Fibroblast of lung (primary cell): ENCODE results near the gene ABAT. TPM values are rescaled to one million over a fixed set of nuclear protein-coding genes. Genes with fewer than 3 reads are reported as not detected.

Experiments used
- DNase-seq, 2 donors: peaks; one replicate each; pipeline versions ENCODE4 v3.0.0 to v3.0.0-alpha.2; 2010; ENCODE audit warnings: low read depth in 2 of 2
- H2AFZ ChIP-seq: 2 replicates; pipeline ENCODE4 v1.5.1; 2012; ENCODE audit warnings: low read length, control low read depth, inconsistent platforms
- H3K27ac ChIP-seq: 2 replicates; pipeline ENCODE4 v1.5.1; 2011; ENCODE audit warnings: low read length, control low read depth; ENCODE audit not compliant: insufficient read depth
- H3K27me3 ChIP-seq: 2 replicates; pipeline ENCODE4 v1.5.1; 2011; ENCODE audit warnings: mild to moderate bottlenecking, low read length; ENCODE audit not compliant: control insufficient read depth, insufficient read depth
- H3K36me3 ChIP-seq: 2 replicates; pipeline ENCODE4 v1.5.1; 2011; ENCODE audit warnings: low read length; ENCODE audit not compliant: control insufficient read depth, insufficient read depth
- H3K4me1 ChIP-seq: 2 replicates; pipeline ENCODE4 v1.5.1; 2011; ENCODE audit warnings: low read length; ENCODE audit not compliant: control insufficient read depth, insufficient read depth; ENCODE audit errors: extremely low read depth
- H3K4me2 ChIP-seq: 2 replicates; pipeline ENCODE4 v1.5.1; 2011; ENCODE audit warnings: low read length, control low read depth; ENCODE audit not compliant: insufficient read depth; ENCODE audit errors: extremely low read depth
- H3K4me3 ChIP-seq, 4 experiments: fragments of 200-600 bp in 1 of 4; sonication (generic) in 1 of 4; replicated peaks in 1 of 4; 2 replicates each; pipeline ENCODE4 v1.5.1; 2011 to 2016; ENCODE audit warnings: low read length in 4 of 4, low read depth in 3 of 4, mild to moderate bottlenecking in 3 of 4, control low read depth in 2 of 4, inconsistent platforms in 1 of 4, mixed read lengths in 1 of 4; ENCODE audit not compliant: insufficient read depth in 1 of 4; ENCODE audit errors: control extremely low read depth in 1 of 4
- H3K79me2 ChIP-seq: 2 replicates; pipeline ENCODE4 v1.5.1; 2012; ENCODE audit warnings: mild to moderate bottlenecking, low read length, inconsistent platforms; ENCODE audit not compliant: control insufficient read depth, insufficient read depth
- H3K9ac ChIP-seq: 2 replicates; pipeline ENCODE4 v1.5.1; 2011; ENCODE audit warnings: mild to moderate bottlenecking, low read length, control low read depth; ENCODE audit not compliant: insufficient read depth
- H3K9me3 ChIP-seq: 2 replicates; pipeline ENCODE4 v1.5.1; 2012; ENCODE audit warnings: low read depth, low read length; ENCODE audit not compliant: control insufficient read depth, insufficient read depth
- H4K20me1 ChIP-seq: 2 replicates; pipeline ENCODE4 v1.5.1; 2011; ENCODE audit warnings: low read length; ENCODE audit not compliant: control insufficient read depth, insufficient read depth; ENCODE audit errors: extremely low read depth
- EZH2 ChIP-seq: IDR thresholded peaks from 2 replicates; pipeline ENCODE4 v1.5.1; 2012; ENCODE audit warnings: low read length, control low read depth, mild to moderate bottlenecking; ENCODE audit errors: missing control alignments
- polyA plus RNA-seq, 2 donors: library from polyadenylated mRNA; depleted of rRNA in 1 of 2; stranded (reverse) in 1 of 2; unstranded in 1 of 2; fragments of >200 nt; gene quantifications; 2 replicates each; pipeline ENCODE4 v1.2.1, GENCODE V29; 2011 to 2012; ENCODE audit warnings: missing spikeins in 1 of 2
- total RNA-seq: library from RNA; depleted of rRNA; stranded (reverse); fragments of >200 nt; gene quantifications from 2 replicates; pipeline ENCODE4 v1.2.1, GENCODE V29; 2014
- TF ChIP-seq, protein P1 (sequence below), 2 donors: IDR thresholded peaks in 1 of 2; conservative IDR thresholded peaks in 1 of 2; 1 replicate in 1 of 2; 2 replicates in 1 of 2; pipeline ENCODE4 v1.5.1; 2011 to 2012; ENCODE audit warnings: low read length in 2 of 2, control low read depth in 1 of 2, inconsistent platforms in 1 of 2, low read depth in 1 of 2, mild to moderate bottlenecking in 1 of 2

ABAT gene
- total and polyA plus RNA-seq, 2 donors (not counting 1 experiment from before 2014, with no cell fraction given) = 1.8 TPM

- no peaks in the 10 kb centered on the region for H3K79me2 ChIP-seq
- no peaks in the 10 kb centered on the region for H3K9me3 ChIP-seq
- no peak overlapping the region for H3K9ac ChIP-seq
- no peak overlapping the region for H3K27ac ChIP-seq
- no peak overlapping the region for H2AFZ ChIP-seq
- H3K4me3 ChIP-seq = no peak overlapping the region
- no peaks in the 10 kb centered on the region for H4K20me1 ChIP-seq
- no peaks in the 10 kb centered on the region for H3K27me3 ChIP-seq
- no peak overlapping the region for H3K4me2 ChIP-seq
- no peaks in the 10 kb centered on the region for H3K36me3 ChIP-seq
- TF ChIP-seq, protein P1, sequence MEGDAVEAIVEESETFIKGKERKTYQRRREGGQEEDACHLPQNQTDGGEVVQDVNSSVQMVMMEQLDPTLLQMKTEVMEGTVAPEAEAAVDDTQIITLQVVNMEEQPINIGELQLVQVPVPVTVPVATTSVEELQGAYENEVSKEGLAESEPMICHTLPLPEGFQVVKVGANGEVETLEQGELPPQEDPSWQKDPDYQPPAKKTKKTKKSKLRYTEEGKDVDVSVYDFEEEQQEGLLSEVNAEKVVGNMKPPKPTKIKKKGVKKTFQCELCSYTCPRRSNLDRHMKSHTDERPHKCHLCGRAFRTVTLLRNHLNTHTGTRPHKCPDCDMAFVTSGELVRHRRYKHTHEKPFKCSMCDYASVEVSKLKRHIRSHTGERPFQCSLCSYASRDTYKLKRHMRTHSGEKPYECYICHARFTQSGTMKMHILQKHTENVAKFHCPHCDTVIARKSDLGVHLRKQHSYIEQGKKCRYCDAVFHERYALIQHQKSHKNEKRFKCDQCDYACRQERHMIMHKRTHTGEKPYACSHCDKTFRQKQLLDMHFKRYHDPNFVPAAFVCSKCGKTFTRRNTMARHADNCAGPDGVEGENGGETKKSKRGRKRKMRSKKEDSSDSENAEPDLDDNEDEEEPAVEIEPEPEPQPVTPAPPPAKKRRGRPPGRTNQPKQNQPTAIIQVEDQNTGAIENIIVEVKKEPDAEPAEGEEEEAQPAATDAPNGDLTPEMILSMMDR (conservative IDR thresholded peaks at IDR 0.05 in 1 of 2, IDR thresholded peaks at IDR 0.05 in 1 of 2; ENCODE audit: low read depth in 1 of 2, low read length in 2 of 2) = no peak
- TF ChIP-seq EZH2 = no peak
- no peak for DNase-seq
- H3K4me1 ChIP-seq = no peaks in the 10 kb centered on the region
Measured at GRCh38 chr16:8691728-8692127, 17.3 kb downstream of the ABAT start.

DNA sequence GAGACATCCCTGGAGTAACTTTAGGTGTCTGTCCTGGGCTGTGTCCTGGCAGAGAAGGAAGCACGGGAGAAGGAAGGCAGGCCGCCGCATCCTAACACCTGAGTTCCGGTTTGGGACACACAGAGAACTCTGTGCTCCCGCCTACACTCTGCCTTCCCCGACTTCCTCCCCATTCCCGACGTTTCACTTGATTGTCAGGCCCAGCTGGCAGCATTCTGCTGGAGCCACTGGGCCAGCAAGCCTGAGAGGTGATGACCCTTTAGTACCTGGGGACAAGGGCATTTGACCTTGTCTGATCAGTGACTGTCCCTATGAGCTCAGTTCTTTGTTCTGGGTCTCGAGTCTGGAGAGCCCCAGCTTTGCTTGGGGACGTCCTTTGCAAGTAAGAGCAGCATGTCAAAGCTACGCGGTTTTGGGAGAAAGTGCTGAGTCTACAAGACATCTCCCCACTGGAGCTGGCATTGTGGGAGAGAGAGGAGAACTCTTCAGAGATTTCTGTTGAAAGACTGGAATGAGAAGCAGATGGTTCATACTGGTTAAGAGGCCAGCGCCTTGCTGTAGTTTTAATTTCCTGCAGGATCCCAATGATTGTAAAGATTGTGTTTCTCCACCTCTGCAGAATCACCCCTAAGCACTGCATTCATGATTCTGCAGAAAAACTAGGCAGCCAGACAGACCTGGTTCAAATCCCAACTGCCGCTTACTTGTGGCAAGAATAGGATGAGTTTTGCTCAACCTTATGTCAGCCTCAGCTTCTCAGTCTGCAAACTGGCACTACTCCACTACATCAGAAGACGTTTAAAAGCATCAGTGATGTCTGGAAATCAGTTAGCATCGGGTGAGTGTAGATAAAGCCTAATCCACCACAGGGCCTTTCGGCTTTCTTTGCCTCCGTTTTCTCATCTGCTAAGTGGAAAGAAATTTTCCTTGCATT, 20.6 kb downstream of the ABAT start:
- H2AFZ ChIP-seq = no peak overlapping the region
- no peak overlapping the region for H3K4me3 ChIP-seq
- H3K9ac ChIP-seq = no peak overlapping the region
- no peaks in the 10 kb centered on the region for H3K79me2 ChIP-seq
- no peak overlapping the region for H3K27ac ChIP-seq
- TF ChIP-seq EZH2 = no peak
- TF ChIP-seq, protein P1 (conservative IDR thresholded peaks at IDR 0.05 in 1 of 2, IDR thresholded peaks at IDR 0.05 in 1 of 2; ENCODE audit: low read depth in 1 of 2, low read length in 2 of 2) = no peak
- no peaks in the 10 kb centered on the region for H3K36me3 ChIP-seq
- no peak overlapping the region for H3K4me2 ChIP-seq
- no peak for DNase-seq
- H3K4me1 ChIP-seq = no peaks in the 10 kb centered on the region
- H3K27me3 ChIP-seq = no peaks in the 10 kb centered on the region
- H4K20me1 ChIP-seq = no peaks in the 10 kb centered on the region
- no peaks in the 10 kb centered on the region for H3K9me3 ChIP-seq

GRCh38 chr16:8696880-8697279, 22.5 kb downstream of the ABAT start:
- Histone ChIP-seq H3K4me1 (no peaks in the 10 kb centered on the region), H3K36me3 (no peaks in the 10 kb centered on the region), H3K79me2 (no peaks in the 10 kb centered on the region), H3K27me3 (no peaks in the 10 kb centered on the region), H2AFZ (no peak overlapping the region), H3K9me3 (no peaks in the 10 kb centered on the region), H3K4me3 (no peak overlapping the region), H3K4me2 (no peak overlapping the region), H4K20me1 (no peaks in the 10 kb centered on the region), H3K9ac (no peak overlapping the region), H3K27ac (no peak overlapping the region)
- TF ChIP-seq, protein P1 (conservative IDR thresholded peaks at IDR 0.05 in 1 of 2, IDR thresholded peaks at IDR 0.05 in 1 of 2; ENCODE audit: low read depth in 1 of 2, low read length in 2 of 2) = no peak
- TF ChIP-seq EZH2 = no peak
- DNase-seq = no peak
